ENCODE measurements around the gene ADAM23.

ADAM23 gene

GRCh38 chr2:206511283-206511682 lies 68.0 kb downstream of the ADAM23 start:
- Mint-ChIP-seq H3K36me3 (ENCODE audit: low read depth) (no peaks in the 10 kb centered on the region), H3K27ac (no peak overlapping the region), H3K27me3 (ENCODE audit: low read depth) (peaks cover 15% of the 10 kb centered on the region), H3K9me3 (no peaks in the 10 kb centered on the region), H3K4me3 (no peak overlapping the region), H3K4me1 (ENCODE audit: low read depth) (peaks cover 2% of the 10 kb centered on the region)

GRCh38 chr2:206512999-206513398 lies 69.7 kb downstream of the ADAM23 start:
- peaks cover 15% of the 10 kb centered on the region for H3K27me3 Mint-ChIP-seq (ENCODE audit: low read depth)
- H3K4me3 Mint-ChIP-seq: no peak overlapping the region
- H3K27ac Mint-ChIP-seq: no peak overlapping the region
- peaks cover 2% of the 10 kb centered on the region for H3K4me1 Mint-ChIP-seq (ENCODE audit: low read depth)
- no peaks in the 10 kb centered on the region for H3K36me3 Mint-ChIP-seq (ENCODE audit: low read depth)
- no peaks in the 10 kb centered on the region for H3K9me3 Mint-ChIP-seq

DNA sequence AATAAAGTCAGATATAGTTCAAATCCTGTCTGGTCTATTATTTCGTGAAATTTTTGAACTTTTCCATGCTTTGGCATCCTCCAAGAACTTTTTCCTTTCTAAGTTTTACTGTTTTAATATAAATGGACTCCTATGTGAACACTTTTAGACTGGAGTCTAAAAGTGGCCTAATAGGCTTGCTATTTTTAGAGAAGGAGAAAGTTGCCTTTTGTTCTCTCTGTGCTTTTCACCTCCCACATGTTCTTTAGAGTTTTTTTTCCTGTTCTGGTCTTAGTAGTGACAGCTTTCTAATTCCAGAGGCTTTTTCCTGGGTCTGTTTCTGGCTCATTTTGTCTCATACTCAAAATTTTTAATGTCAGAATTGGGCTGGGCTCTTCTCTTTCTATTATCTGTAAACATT lies 72.2 kb downstream of the ADAM23 start:
- Mint-ChIP-seq H3K36me3 (ENCODE audit: low read depth) (no peaks in the 10 kb centered on the region), H3K9me3 (no peaks in the 10 kb centered on the region), H3K27me3 (ENCODE audit: low read depth) (peaks cover 24% of the 10 kb centered on the region), H3K4me3 (no peak overlapping the region), H3K4me1 (ENCODE audit: low read depth) (peaks cover 3% of the 10 kb centered on the region), H3K27ac (no peak overlapping the region)

GRCh38 chr2:206518997-206519396 lies 75.7 kb downstream of the ADAM23 start:
- Mint-ChIP-seq H3K4me1 (ENCODE audit: low read depth) (peaks cover 4% of the 10 kb centered on the region), H3K27ac (no peak overlapping the region), H3K27me3 (ENCODE audit: low read depth) (peaks cover 19% of the 10 kb centered on the region), H3K4me3 (no peak overlapping the region), H3K9me3 (no peaks in the 10 kb centered on the region), H3K36me3 (ENCODE audit: low read depth) (no peaks in the 10 kb centered on the region)

DNA sequence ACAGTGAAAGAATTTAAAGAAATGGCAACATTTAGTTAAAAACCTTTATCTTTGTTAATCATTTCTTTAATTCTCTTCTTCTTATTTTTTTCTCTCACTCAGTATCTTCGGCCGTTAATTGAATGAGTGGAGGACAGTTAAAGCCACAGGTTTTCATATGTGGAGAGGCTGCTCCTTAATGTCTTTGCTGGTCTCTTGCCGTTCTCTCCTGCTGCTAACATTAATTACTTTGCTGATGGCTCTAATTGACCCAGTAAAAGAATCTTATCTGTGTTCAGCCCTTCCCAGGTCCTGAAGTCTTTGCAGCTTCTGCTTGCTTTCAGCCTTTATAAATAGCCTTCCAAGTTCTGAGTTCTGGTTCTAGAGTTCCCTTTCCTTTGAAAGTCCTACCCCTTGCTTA lies 77.1 kb downstream of the ADAM23 start:
- Mint-ChIP-seq H3K9me3 (no peaks in the 10 kb centered on the region), H3K27me3 (ENCODE audit: low read depth) (peaks cover 13% of the 10 kb centered on the region), H3K27ac (no peak overlapping the region), H3K4me3 (no peak overlapping the region), H3K4me1 (ENCODE audit: low read depth) (peaks cover 4% of the 10 kb centered on the region), H3K36me3 (ENCODE audit: low read depth) (no peaks in the 10 kb centered on the region)

GRCh38 chr2:206521115-206521514 lies 77.8 kb downstream of the ADAM23 start:
- no peak overlapping the region for H3K4me3 Mint-ChIP-seq
- H3K27me3 Mint-ChIP-seq (ENCODE audit: low read depth): peaks cover 13% of the 10 kb centered on the region

GRCh38 chr2:206521612-206522011 lies 78.3 kb downstream of the ADAM23 start:
- H3K9me3 Mint-ChIP-seq: no peaks in the 10 kb centered on the region
- H3K27me3 Mint-ChIP-seq (ENCODE audit: low read depth): peaks cover 13% of the 10 kb centered on the region
- no peak overlapping the region for H3K4me3 Mint-ChIP-seq
- no peak overlapping the region for H3K27ac Mint-ChIP-seq
- no peaks in the 10 kb centered on the region for H3K36me3 Mint-ChIP-seq (ENCODE audit: low read depth)
- H3K4me1 Mint-ChIP-seq (ENCODE audit: low read depth): peaks cover 4% of the 10 kb centered on the region

More at GRCh38 chr2:206521115-206521514, 77.8 kb downstream of the ADAM23 start:
- Mint-ChIP-seq H3K9me3 (no peaks in the 10 kb centered on the region), H3K4me1 (ENCODE audit: low read depth) (peaks cover 4% of the 10 kb centered on the region), H3K27ac (no peak overlapping the region), H3K36me3 (ENCODE audit: low read depth) (no peaks in the 10 kb centered on the region)

- Mint-ChIP-seq H3K9me3 (no peaks in the 10 kb centered on the region), H3K36me3 (ENCODE audit: low read depth) (no peaks in the 10 kb centered on the region), H3K4me3 (no peak overlapping the region), H3K27me3 (ENCODE audit: low read depth) (peaks cover 18% of the 10 kb centered on the region), H3K4me1 (ENCODE audit: low read depth) (peaks cover 11% of the 10 kb centered on the region), H3K27ac (no peak overlapping the region)
These were observed 83.1 kb downstream of the ADAM23 start for GRCh38 chr2:206526416-206526815.

DNA sequence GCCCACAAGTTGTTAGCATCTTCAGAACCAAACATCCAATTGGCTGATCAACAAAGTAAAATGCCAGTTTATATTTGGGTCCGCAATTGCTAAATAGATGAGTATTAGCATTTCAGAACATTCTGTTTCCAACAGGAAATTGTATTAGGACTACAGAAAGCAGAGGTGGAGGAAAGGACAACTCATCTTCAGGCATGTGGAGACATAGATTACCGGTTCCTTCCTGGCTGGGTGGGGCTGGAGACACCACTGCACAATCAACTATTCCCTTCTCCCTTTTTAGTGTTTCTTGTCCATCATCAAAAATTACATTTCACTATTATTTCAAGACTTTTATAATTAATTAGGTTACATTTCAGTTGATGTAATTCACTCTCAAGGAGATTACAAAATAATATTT lies 83.8 kb downstream of the ADAM23 start:
- Mint-ChIP-seq H3K4me1 (ENCODE audit: low read depth) (peaks cover 11% of the 10 kb centered on the region), H3K4me3 (no peak overlapping the region), H3K27ac (no peak overlapping the region), H3K27me3 (ENCODE audit: low read depth) (peaks cover 25% of the 10 kb centered on the region), H3K9me3 (no peaks in the 10 kb centered on the region), H3K36me3 (ENCODE audit: low read depth) (no peaks in the 10 kb centered on the region)

DNA sequence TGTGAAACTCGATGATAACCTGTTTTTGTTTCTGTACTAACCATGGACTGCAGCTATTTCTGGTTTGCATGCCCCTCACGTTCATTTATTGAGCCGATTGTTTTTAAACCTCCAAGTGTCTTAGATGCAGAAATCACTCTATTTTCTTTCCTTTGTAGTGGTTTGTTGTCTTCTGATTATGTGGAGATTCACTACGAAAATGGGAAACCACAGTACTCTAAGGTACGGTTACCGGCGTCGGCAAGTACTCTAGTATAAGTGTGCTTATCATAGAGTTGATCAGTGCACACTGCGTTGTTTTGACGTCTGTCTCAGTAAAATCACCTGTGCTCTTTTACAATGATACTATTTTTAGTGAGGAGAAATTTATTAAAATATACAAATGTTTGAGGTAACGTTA lies 87.4 kb downstream of the ADAM23 start:
- H3K36me3 Mint-ChIP-seq (ENCODE audit: low read depth): no peaks in the 10 kb centered on the region

GRCh38 chr2:206531996-206532543 lies 88.7 kb downstream of the ADAM23 start:
- Mint-ChIP-seq H3K4me1 (ENCODE audit: low read depth) (peaks cover 12% of the 10 kb centered on the region), H3K27ac (no peak overlapping the region), H3K27me3 (ENCODE audit: low read depth) (peaks cover 38% of the 10 kb centered on the region), H3K4me3 (no peak overlapping the region), H3K36me3 (ENCODE audit: low read depth) (no peaks in the 10 kb centered on the region), H3K9me3 (no peaks in the 10 kb centered on the region)

More for the DNA sequence above, 87.4 kb downstream of the ADAM23 start:
- H3K9me3 Mint-ChIP-seq: no peaks in the 10 kb centered on the region
- H3K27me3 Mint-ChIP-seq (ENCODE audit: low read depth): peaks cover 36% of the 10 kb centered on the region
- peak overlapping the region; percentile 30 for H3K4me3 Mint-ChIP-seq
- H3K4me1 Mint-ChIP-seq (ENCODE audit: low read depth): peaks cover 11% of the 10 kb centered on the region
- H3K27ac Mint-ChIP-seq: no peak overlapping the region

DNA sequence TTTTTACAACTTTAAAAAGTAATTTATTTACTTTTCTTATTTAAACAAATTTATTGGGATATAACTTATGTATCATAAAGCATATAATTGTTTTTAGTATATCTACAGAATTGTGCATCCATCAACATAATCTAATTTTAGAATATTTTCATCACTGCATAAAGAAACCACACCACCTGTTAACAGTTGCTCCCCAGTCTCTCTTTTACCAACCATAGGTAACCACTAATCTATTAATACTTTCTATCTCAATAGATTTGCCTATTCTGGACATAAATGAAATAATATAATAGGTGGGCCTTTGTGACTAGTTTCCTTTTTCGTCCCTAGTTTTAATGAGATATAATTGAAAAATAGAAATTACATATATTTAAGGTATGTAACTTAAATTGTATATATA lies 90.6 kb downstream of the ADAM23 start:
- Mint-ChIP-seq H3K27me3 (ENCODE audit: low read depth) (peaks cover 42% of the 10 kb centered on the region), H3K9me3 (no peaks in the 10 kb centered on the region), H3K27ac (no peak overlapping the region), H3K36me3 (ENCODE audit: low read depth) (no peaks in the 10 kb centered on the region), H3K4me1 (ENCODE audit: low read depth) (peaks cover 14% of the 10 kb centered on the region), H3K4me3 (no peak overlapping the region)

DNA sequence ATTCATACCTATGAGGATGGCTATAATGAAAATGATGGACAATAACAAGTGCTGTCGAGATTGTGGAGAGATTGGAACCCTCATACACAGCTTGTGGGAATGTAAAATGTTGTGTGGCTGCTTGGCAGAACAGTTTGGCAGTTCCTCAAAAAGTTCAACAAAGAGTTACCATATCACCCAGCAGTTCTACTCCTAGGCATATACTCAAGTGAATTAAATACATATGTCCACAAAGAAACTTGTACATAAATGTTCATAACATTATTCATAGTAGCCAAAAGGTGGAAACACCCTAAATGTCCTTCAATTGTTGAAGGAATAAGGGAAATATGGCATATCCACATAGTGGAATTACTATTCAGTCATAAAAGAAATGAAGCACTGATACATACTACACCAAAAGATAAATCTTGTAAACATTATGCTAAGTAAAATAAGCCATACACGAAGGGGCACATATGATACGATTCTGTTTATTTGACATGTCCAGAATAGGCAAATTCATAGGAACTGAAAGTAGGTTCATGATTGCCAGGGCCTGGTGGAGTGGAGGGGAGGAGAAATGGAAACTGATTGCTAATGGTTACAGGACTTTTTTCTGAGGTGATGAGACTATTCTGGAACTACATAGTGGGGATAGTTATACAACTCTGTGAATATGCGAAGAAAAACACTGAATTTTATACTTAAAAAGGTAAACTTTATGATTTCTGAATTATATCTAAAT lies 92.1 kb downstream of the ADAM23 start:
- H3K4me3 Mint-ChIP-seq: no peak overlapping the region
- no peaks in the 10 kb centered on the region for H3K36me3 Mint-ChIP-seq (ENCODE audit: low read depth)
- H3K9me3 Mint-ChIP-seq: no peaks in the 10 kb centered on the region
- peaks cover 12% of the 10 kb centered on the region for H3K4me1 Mint-ChIP-seq (ENCODE audit: low read depth)
- no peak overlapping the region for H3K27ac Mint-ChIP-seq
- H3K27me3 Mint-ChIP-seq (ENCODE audit: low read depth): peaks cover 48% of the 10 kb centered on the region

GRCh38 chr2:206540757-206541156 lies 97.4 kb downstream of the ADAM23 start:
- Mint-ChIP-seq H3K27ac (no peak overlapping the region), H3K27me3 (ENCODE audit: low read depth) (peaks cover 31% of the 10 kb centered on the region), H3K36me3 (ENCODE audit: low read depth) (no peaks in the 10 kb centered on the region), H3K4me3 (no peak overlapping the region), H3K4me1 (ENCODE audit: low read depth) (peaks cover 12% of the 10 kb centered on the region), H3K9me3 (no peaks in the 10 kb centered on the region)

GRCh38 chr2:206543073-206543472 lies 99.7 kb downstream of the ADAM23 start:
- Mint-ChIP-seq H3K4me3 (no peak overlapping the region), H3K36me3 (ENCODE audit: low read depth) (no peaks in the 10 kb centered on the region), H3K27me3 (ENCODE audit: low read depth) (peaks cover 23% of the 10 kb centered on the region), H3K27ac (no peak overlapping the region), H3K4me1 (ENCODE audit: low read depth) (peaks cover 9% of the 10 kb centered on the region), H3K9me3 (no peaks in the 10 kb centered on the region)

Data from T-helper 1 cell treated with Interleukin-12 subunit alpha and Interleukin-12 subunit beta and Interleukin-4 antibody, amounts not matched to agents 30 μg/mL and 1 μg/mL, for 36 hours (primary cell).